Measurements from ENCODE around the gene PILRA. TPM values are rescaled to one million over a fixed set of nuclear protein-coding genes. Genes with fewer than 3 reads are reported as not detected.

The PILRA gene
- total RNA-seq, 1 experiment from 2014 or later: 0.68 TPM

DNA sequence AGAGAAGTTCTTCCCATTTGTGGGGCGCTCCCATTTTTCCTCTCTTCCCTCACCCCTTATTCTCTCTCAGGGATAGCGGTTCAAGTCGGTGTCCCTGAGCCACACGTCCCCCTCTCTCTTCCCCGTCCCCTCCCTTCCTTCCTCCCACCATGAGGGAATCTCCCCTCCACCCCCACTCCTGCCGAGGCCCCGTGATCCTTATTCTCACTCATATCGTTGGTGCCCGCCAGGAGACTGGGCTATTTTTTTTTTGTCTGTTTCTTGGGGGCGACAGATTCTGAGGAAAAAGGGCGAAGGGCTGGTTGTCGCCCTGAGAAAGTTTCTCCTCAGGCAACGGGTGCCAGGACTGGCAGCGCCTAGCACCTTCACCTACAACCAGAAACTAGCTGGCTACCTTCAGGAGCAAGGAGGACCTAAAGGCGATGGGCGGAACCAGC lies 54.5 kb downstream of the PILRA start:
- intact Hi-C loops (cut with micrococcal nuclease; ENCODE audit: unreplicated experiment): loop anchor here (2.0 kb wide), 1 partner anchor 111 kb away; the partner anchor contains the start of gene AGFG2
- H3K36me3 Mint-ChIP-seq (ENCODE audit: insufficient read depth, unreplicated experiment): peaks cover 40% of the 10 kb centered on the region
- Histone ChIP-seq H3K27me3 (replicated peaks; ENCODE audit: control insufficient read depth, insufficient read depth, low read length) (no peaks in the 10 kb centered on the region), H3K4me1 (0 out of 2 replicates have a peak, but pooled peaks cover 10% of the 10 kb centered on the region), H3K36me3 (ENCODE audit: control insufficient read depth, insufficient read depth, low read length) (no peaks in the 10 kb centered on the region; the same call in 1 of the 2 replicates), H3K9me3 (no peaks in the 10 kb centered on the region), H3K4me3 (ENCODE audit: low read depth, low read length) (peak overlapping the region; percentile 31)
- peak overlapping the region; percentile 99 for H3K27ac Mint-ChIP-seq (ENCODE audit: unreplicated experiment)
- TF ChIP-seq, protein P1, sequence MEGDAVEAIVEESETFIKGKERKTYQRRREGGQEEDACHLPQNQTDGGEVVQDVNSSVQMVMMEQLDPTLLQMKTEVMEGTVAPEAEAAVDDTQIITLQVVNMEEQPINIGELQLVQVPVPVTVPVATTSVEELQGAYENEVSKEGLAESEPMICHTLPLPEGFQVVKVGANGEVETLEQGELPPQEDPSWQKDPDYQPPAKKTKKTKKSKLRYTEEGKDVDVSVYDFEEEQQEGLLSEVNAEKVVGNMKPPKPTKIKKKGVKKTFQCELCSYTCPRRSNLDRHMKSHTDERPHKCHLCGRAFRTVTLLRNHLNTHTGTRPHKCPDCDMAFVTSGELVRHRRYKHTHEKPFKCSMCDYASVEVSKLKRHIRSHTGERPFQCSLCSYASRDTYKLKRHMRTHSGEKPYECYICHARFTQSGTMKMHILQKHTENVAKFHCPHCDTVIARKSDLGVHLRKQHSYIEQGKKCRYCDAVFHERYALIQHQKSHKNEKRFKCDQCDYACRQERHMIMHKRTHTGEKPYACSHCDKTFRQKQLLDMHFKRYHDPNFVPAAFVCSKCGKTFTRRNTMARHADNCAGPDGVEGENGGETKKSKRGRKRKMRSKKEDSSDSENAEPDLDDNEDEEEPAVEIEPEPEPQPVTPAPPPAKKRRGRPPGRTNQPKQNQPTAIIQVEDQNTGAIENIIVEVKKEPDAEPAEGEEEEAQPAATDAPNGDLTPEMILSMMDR (IDR thresholded peaks at IDR 0.05; ENCODE audit: insufficient read depth in 1 of 2, low read depth in 1 of 2, low read length in 1 of 2, severe bottlenecking in 1 of 2, unreplicated experiment in 1 of 2): no peak
- peaks cover 6% of the 10 kb centered on the region for H3K4me1 Mint-ChIP-seq (ENCODE audit: low read depth, unreplicated experiment)
- DNase-seq: no peak
- peaks cover 4% of the 10 kb centered on the region for H3K27me3 Mint-ChIP-seq (ENCODE audit: insufficient read depth, unreplicated experiment)
- ChIA-PET CTCF (interaction anchor here (0.7 to 1.9 kb wide), 7 partner anchors 17 to 326 kb away, joined by 3 to 13 read pairs (median 4); partner anchors contain the start of genes AP4M1, LAMTOR4 and POP7), POLR2A (interaction anchor here (0.6 to 2.2 kb wide), 6 partner anchors 9 to 279 kb away, joined by 4 to 17 read pairs (median 7); partner anchors contain the start of genes AGFG2, LAMTOR4, PPP1R35 and TSC22D4)
- no peaks in the 10 kb centered on the region for H3K9me3 Mint-ChIP-seq (ENCODE audit: unreplicated experiment)
- peak overlapping the region; percentile 89 for H3K4me3 Mint-ChIP-seq (ENCODE audit: unreplicated experiment)
- BruUV-seq (replicated peaks): no TSS peak

DNA sequence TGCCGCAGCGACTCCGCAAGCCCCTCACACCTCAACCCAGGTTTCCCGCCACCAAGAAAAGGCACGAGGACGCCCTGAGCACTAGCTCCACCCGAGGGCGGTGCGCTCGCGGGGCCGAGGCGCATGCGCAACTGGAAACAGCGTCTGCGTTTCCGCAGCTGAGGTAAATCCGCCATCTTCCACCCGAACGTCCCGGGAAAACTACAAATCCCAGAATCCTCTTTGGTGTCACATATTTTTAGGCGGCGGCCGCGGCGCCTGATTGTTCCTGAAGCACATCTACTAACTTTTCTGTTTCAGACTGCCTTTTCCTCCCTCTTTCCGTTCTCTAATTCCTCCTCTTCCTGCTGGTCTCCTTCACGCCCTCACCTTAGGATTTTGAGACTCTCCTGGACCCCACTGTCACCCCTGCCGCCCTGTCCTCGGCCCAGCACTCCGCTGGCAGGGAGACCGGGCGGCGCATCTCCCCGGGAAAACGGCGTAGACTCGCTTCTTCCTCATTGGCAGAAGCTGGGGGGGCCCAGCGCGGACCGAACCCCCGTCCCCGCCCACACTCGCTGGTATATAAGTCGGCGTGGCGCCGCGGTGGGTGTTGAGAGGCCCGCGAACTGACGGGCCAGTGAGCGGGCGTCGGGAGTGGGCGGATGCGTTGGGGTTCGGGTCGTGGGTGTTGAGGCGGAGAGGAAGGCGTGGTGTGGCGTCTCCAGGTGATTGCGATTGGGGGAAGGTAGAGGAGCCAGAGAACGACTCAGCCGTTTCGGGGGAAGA lies 55.1 kb downstream of the PILRA start, which contains the start of gene ZCWPW1:
ZCWPW1 (minus strand) TSS at position 505 of the 768 bp plus-strand sequence. CDS start 8,054 bp downstream, outside the sequence.
- TF ChIP-seq, protein P1 (IDR thresholded peaks at IDR 0.05; ENCODE audit: insufficient read depth in 1 of 2, low read depth in 1 of 2, low read length in 1 of 2, severe bottlenecking in 1 of 2, unreplicated experiment in 1 of 2): no peak
- H3K4me1 Mint-ChIP-seq (ENCODE audit: low read depth, unreplicated experiment): peaks cover 7% of the 10 kb centered on the region
- peak within 1 kb of the TSS; percentile 88 for H3K4me3 ChIP-seq (ENCODE audit: low read depth, low read length)

More for the DNA sequence above, 55.1 kb downstream of the PILRA start, which contains the start of gene ZCWPW1:
- Histone ChIP-seq H3K4me1 (0 out of 2 replicates have a peak, but pooled peaks cover 10% of the 10 kb centered on the region), H3K36me3 (ENCODE audit: control insufficient read depth, insufficient read depth, low read length) (no peaks in the 10 kb centered on the region; the same call in 1 of the 2 replicates), H3K27me3 (replicated peaks; ENCODE audit: control insufficient read depth, insufficient read depth, low read length) (no peaks in the 10 kb centered on the region), H3K9me3 (no peaks in the 10 kb centered on the region)
- Mint-ChIP-seq H3K36me3 (ENCODE audit: insufficient read depth, unreplicated experiment) (peaks cover 46% of the 10 kb centered on the region), H3K9me3 (ENCODE audit: unreplicated experiment) (no peaks in the 10 kb centered on the region), H3K27me3 (ENCODE audit: insufficient read depth, unreplicated experiment) (peaks cover 4% of the 10 kb centered on the region), H3K4me3 (ENCODE audit: unreplicated experiment) (peak within 1 kb of the TSS; percentile 89), H3K27ac (ENCODE audit: unreplicated experiment) (peak within 1 kb of the TSS; percentile 99)
- TSS peak; percentile 89 for BruUV-seq (replicated peaks)
- intact Hi-C loops (cut with micrococcal nuclease; ENCODE audit: unreplicated experiment): loop anchor here (2.0 kb wide), 1 partner anchor 110 kb away; the partner anchor contains the start of gene AGFG2
- ChIA-PET POLR2A (interaction anchor here (0.5 to 2.3 kb wide), 23 partner anchors 8 to 508 kb away, joined by 3 to 24 read pairs (median 4); partner anchors contain the start of genes AGFG2, FBXO24, LAMTOR4 and LRCH4), CTCF (interaction anchor here (0.6 to 1.9 kb wide), 13 partner anchors 9 to 326 kb away, joined by 3 to 13 read pairs (median 4); partner anchors contain the start of genes AP4M1, LAMTOR4 and POP7)
- DNase-seq: peak; percentile 96 to 97
